PC-3 (cell line): Measurements from ENCODE around the gene SMPD3. TPM values are rescaled to one million over a fixed set of nuclear protein-coding genes. Genes with fewer than 3 reads are reported as not detected.

Experiments used
- ATAC-seq: fragments of 200-7000 bp; cut with Tn5 transposase; 2 replicates; pipeline ENCODE4 v1.9.1; 2020; ENCODE audit warnings: mild to moderate bottlenecking, moderate library complexity
- BruUV-seq: library from RNA; stranded (reverse); fragments of 400-500 nt; replicated peaks from 2 replicates; lab custom pipeline; 2021; lab: Mats Ljungman, UMichigan
- CTCF ChIA-PET: fragments of 300-600 bp; sonication (Branson Sonifier 250); formaldehyde crosslinking; loops from one replicate; lab custom pipeline; 2022; ENCODE audit warnings: antibody characterized with exemption; lab: Charles Lee
- POLR2A ChIA-PET: fragments of 300-600 bp; sonication (Branson Sonifier 250); formaldehyde crosslinking; loops from one replicate; lab custom pipeline; 2022; ENCODE audit warnings: antibody characterized with exemption; ENCODE audit not compliant: unreplicated experiment; lab: Charles Lee
- DNase-seq: peaks from one replicate; pipeline ENCODE4 v3.0.0-alpha.2; 2015
- H2AFZ ChIP-seq: fragments of 300-600 bp; sonication (generic); 2 replicates; pipeline ENCODE4 v1.6.0; 2016; ENCODE audit warnings: antibody characterized with exemption, low read length
- H3F3A ChIP-seq: fragments of 300-600 bp; sonication (generic); one replicate; pipeline ENCODE4 v1.6.0; 2017; ENCODE audit warnings: antibody characterized with exemption, low read length, control low read depth, mild to moderate bottlenecking; ENCODE audit not compliant: unreplicated experiment
- H3K27ac ChIP-seq: fragments of 300-600 bp; sonication (generic); 2 replicates; pipeline ENCODE4 v1.5.1; 2016; ENCODE audit warnings: mild to moderate bottlenecking, low read length
- H3K27me3 ChIP-seq: fragments of 300-600 bp; sonication (generic); 2 replicates; pipeline ENCODE4 v1.6.1; 2016; ENCODE audit warnings: low read length, mixed read lengths
- H3K36me3 ChIP-seq: fragments of 300-600 bp; sonication (generic); 2 replicates; pipeline ENCODE4 v1.6.1; 2016; ENCODE audit warnings: low read depth, mixed run types, low read length, mixed read lengths
- H3K4me1 ChIP-seq: fragments of 300-600 bp; sonication (generic); 2 replicates; pipeline ENCODE4 v1.5.1; 2016; ENCODE audit warnings: low read length; ENCODE audit not compliant: insufficient read depth
- H3K4me2 ChIP-seq: fragments of 300-600 bp; sonication (generic); 2 replicates; pipeline ENCODE4 v1.6.0; 2016; ENCODE audit warnings: low read length
- H3K4me3 ChIP-seq: fragments of 300-600 bp; sonication (generic); 2 replicates; pipeline ENCODE4 v1.5.1; 2016; ENCODE audit warnings: mild to moderate bottlenecking, low read length, mixed read lengths
- H3K79me2 ChIP-seq: fragments of 300-600 bp; sonication (generic); 2 replicates; pipeline ENCODE4 v1.6.1; 2017; ENCODE audit warnings: low read length, mixed read lengths
- H3K9ac ChIP-seq: fragments of 300-600 bp; sonication (generic); 2 replicates; pipeline ENCODE4 v1.6.0; 2016; ENCODE audit warnings: mild to moderate bottlenecking, low read length
- H3K9me2 ChIP-seq: fragments of 300-600 bp; sonication (generic); replicated peaks from 2 replicates; pipeline ENCODE4 v1.6.1; 2016; ENCODE audit warnings: mixed run types, low read length, mixed read lengths
- H3K9me3 ChIP-seq: fragments of 300-600 bp; sonication (generic); 2 replicates; pipeline ENCODE4 v1.6.1; 2016; ENCODE audit warnings: low read length, mixed read lengths
- H4K20me1 ChIP-seq: fragments of 300-600 bp; sonication (generic); 2 replicates; pipeline ENCODE4 v1.6.1; 2016; ENCODE audit warnings: low read length, mixed read lengths
- EZH2 ChIP-seq: fragments of 300-600 bp; sonication (generic); IDR thresholded peaks from one replicate; pipeline ENCODE4 v1.6.1; 2017; ENCODE audit warnings: antibody characterized with exemption, mild to moderate bottlenecking, low read length; ENCODE audit not compliant: unreplicated experiment
- EZH2phosphoT487 ChIP-seq: fragments of 300-600 bp; sonication (generic); IDR thresholded peaks from 2 replicates; pipeline ENCODE4 v1.6.1; 2018; ENCODE audit warnings: mild to moderate bottlenecking, antibody characterized with exemption, low read length, borderline replicate concordance
- intact Hi-C: fragments of 100-400 bp; cut with micrococcal nuclease; formaldehyde crosslinking; loops from 2 replicates; pipeline ENCODE4 v1.9.0; 2023
- total RNA-seq: library from RNA; depleted of rRNA; stranded (reverse); fragments of >200 nt; gene quantifications from 2 replicates; pipeline ENCODE4 v1.2.3, GENCODE V29; 2014
- TF ChIP-seq, protein P1 (sequence below): fragments of 300-600 bp; sonication (generic); conservative IDR thresholded peaks from 2 replicates; pipeline ENCODE4 v1.5.1; 2017; ENCODE audit warnings: antibody characterized with exemption, low read depth, mild to moderate bottlenecking, low read length

The SMPD3 gene
- total RNA-seq, 1 experiment from 2014 or later = not detected

DNA sequence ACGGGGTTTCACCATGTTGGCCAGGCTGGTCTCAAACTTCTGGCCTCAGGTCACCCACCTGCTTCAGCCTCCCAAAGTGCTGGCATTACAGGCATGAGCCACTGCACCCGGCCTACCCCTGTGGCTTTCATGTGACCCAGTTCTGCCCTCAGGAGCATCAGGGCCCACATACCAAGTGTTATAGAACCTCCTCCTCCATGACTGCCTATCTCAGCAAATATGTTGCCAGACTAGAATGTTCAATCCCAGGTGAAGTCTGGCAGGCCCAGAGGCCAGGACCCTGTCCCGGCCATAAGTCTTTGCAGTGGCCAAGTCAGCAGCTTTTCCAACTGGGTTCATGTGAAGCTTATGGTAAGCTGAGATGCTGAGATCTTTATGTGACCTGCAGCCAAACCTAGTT is 9.8 kb upstream of the SMPD3 start:
- Histone ChIP-seq H3K9me3 (no peaks in the 10 kb centered on the region), H4K20me1 (no peaks in the 10 kb centered on the region), H3K4me3 (no peak overlapping the region), H3F3A (no peaks in the 10 kb centered on the region), H3K79me2 (no peaks in the 10 kb centered on the region), H3K9ac (no peak overlapping the region), H2AFZ (no peak overlapping the region), H3K27ac (no peak overlapping the region), H3K4me2 (no peak overlapping the region), H3K4me1 (no peaks in the 10 kb centered on the region), H3K27me3 (no peaks in the 10 kb centered on the region), H3K9me2 (no peaks in the 10 kb centered on the region), H3K36me3 (no peaks in the 10 kb centered on the region)
- POLR2A ChIA-PET = no interaction called here
- CTCF ChIA-PET = no interaction called here
- no TSS peak for BruUV-seq
- DNase-seq = no peak
- intact Hi-C loops = no loop called here
- TF ChIP-seq EZH2phosphoT487 = no peak
- ATAC-seq = no peak

DNA sequence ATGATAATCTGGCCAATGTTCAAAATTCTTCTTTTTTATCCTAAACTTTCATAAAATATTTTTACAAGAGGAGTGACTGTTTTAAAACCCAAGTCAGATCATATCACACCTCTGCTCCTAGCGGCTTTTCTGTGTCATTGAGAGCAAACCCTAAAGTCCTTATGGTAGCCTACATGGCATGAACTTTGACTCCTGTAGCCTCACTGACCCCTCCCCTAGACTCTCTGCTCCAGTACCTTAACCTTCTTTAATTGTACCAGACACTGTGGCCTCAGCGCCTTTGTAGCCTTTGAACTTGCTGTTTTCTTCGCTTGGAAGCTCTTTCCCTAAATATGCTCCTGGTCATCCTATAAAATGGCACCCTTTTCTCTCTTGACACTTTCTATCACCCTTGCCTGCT is 7.3 kb upstream of the SMPD3 start:
- no peak for ATAC-seq
- BruUV-seq = no TSS peak
- Histone ChIP-seq H3K4me1 (peaks cover 13% of the 10 kb centered on the region; the same call in 1 of the 2 replicates), H3F3A (no peaks in the 10 kb centered on the region), H3K27ac (no peak overlapping the region), H3K4me3 (no peak overlapping the region), H3K9me2 (no peaks in the 10 kb centered on the region), H3K79me2 (no peaks in the 10 kb centered on the region), H4K20me1 (no peaks in the 10 kb centered on the region), H3K27me3 (no peaks in the 10 kb centered on the region), H3K9ac (no peak overlapping the region), H3K4me2 (no peak overlapping the region), H2AFZ (no peak overlapping the region), H3K36me3 (no peaks in the 10 kb centered on the region), H3K9me3 (no peaks in the 10 kb centered on the region)
- POLR2A ChIA-PET = no interaction called here
- TF ChIP-seq EZH2 (no peak), EZH2phosphoT487 (no peak)
- TF ChIP-seq, protein P1, sequence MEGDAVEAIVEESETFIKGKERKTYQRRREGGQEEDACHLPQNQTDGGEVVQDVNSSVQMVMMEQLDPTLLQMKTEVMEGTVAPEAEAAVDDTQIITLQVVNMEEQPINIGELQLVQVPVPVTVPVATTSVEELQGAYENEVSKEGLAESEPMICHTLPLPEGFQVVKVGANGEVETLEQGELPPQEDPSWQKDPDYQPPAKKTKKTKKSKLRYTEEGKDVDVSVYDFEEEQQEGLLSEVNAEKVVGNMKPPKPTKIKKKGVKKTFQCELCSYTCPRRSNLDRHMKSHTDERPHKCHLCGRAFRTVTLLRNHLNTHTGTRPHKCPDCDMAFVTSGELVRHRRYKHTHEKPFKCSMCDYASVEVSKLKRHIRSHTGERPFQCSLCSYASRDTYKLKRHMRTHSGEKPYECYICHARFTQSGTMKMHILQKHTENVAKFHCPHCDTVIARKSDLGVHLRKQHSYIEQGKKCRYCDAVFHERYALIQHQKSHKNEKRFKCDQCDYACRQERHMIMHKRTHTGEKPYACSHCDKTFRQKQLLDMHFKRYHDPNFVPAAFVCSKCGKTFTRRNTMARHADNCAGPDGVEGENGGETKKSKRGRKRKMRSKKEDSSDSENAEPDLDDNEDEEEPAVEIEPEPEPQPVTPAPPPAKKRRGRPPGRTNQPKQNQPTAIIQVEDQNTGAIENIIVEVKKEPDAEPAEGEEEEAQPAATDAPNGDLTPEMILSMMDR = no peak
- DNase-seq = no peak
- intact Hi-C loops = no loop called here
- CTCF ChIA-PET = no interaction called here

DNA sequence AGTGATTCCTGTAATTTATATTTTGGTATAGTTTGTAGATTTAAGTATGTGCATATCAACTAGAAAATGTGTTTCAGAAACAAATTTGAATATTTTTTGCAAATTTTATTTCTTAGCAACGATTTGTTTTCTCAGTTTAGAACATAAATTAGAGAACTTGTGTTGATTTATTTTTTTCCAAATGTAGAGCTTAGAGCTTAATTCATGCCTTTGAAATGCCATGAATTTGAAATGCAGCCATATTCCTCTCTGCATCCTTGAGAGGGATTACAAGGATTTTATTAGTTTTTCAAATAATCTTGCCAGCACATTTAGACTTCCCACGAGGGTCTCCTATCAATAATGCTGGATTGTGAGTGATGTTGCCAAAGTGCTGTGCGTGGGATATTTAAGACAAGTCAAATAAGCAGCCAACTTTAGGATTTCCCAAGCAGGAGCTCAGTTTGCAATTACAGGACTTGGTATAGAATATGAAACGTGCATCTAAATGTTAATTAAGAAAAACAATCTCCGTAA is 6.7 kb upstream of the SMPD3 start:
- ATAC-seq = no peak

More for the DNA sequence above, 6.7 kb upstream of the SMPD3 start:
- TF ChIP-seq EZH2phosphoT487 (no peak), EZH2 (no peak)
- TF ChIP-seq, protein P1 = no peak
- Histone ChIP-seq H3K36me3 (no peaks in the 10 kb centered on the region), H3K27me3 (no peaks in the 10 kb centered on the region), H3K9me3 (no peaks in the 10 kb centered on the region), H3K4me3 (no peak overlapping the region), H3K4me1 (peaks cover 14% of the 10 kb centered on the region; the same call in 1 of the 2 replicates), H3K27ac (no peak overlapping the region), H3K9ac (no peak overlapping the region), H4K20me1 (no peaks in the 10 kb centered on the region), H3F3A (no peaks in the 10 kb centered on the region), H3K4me2 (no peak overlapping the region), H2AFZ (no peak overlapping the region), H3K9me2 (no peaks in the 10 kb centered on the region), H3K79me2 (no peaks in the 10 kb centered on the region)
- CTCF ChIA-PET = no interaction called here
- intact Hi-C loops = no loop called here
- DNase-seq = no peak
- no TSS peak for BruUV-seq
- POLR2A ChIA-PET = no interaction called here
